ENCODE results near the gene KRTAP3-3. TPM values are rescaled to one million over a fixed set of nuclear protein-coding genes. Genes with fewer than 3 reads are reported as not detected.

Gene KRTAP3-3
- total and polyA plus RNA-seq, 8 donors, result not detected

- peaks cover 0 to 21% of the 10 kb centered on the region in 2 donors for H3K27me3 ChIP-seq
- no peak for TF ChIP-seq CTCF (IDR thresholded peaks at IDR 0.05)
- DNase-seq (no peak), ATAC-seq (no peak)
- H3K4me1 ChIP-seq, result no peaks in the 10 kb centered on the region
- no peak within 1 kb of the TSS for H3K27ac ChIP-seq
- H3K9me3 ChIP-seq, result no peaks in the 10 kb centered on the region
- intact Hi-C loops (cut with DNase I), result no loop called here
- no peak within 1 kb of the TSS for H3K4me3 ChIP-seq
- no peaks in the 10 kb centered on the region for H3K36me3 ChIP-seq
Observed at GRCh38 chr17:41029633-41030245, 35.8 kb upstream of the KRTAP3-3 start, which contains the start of gene KRTAP1-4. KRTAP1-4 (minus strand) TSS chr17:41030195; CDS start chr17:41030078, 117 bp downstream.

GRCh38 chr17:41026715-41027471 is 32.9 kb upstream of the KRTAP3-3 start, which contains the start of gene KRTAP1-5:
KRTAP1-5 (minus strand) TSS chr17:41027208; CDS start chr17:41027155, 53 bp downstream.
- DNase-seq (peak in 1 of 4 donors; percentile 64), ATAC-seq (no peak)
- intact Hi-C loops (cut with DNase I), result no loop called here
- H3K4me3 ChIP-seq, result no peak within 1 kb of the TSS
- no peaks in the 10 kb centered on the region for H3K9me3 ChIP-seq
- no peaks in the 10 kb centered on the region for H3K36me3 ChIP-seq
- no peak for TF ChIP-seq CTCF (IDR thresholded peaks at IDR 0.05)
- no peaks in the 10 kb centered on the region for H3K4me1 ChIP-seq
- no peak within 1 kb of the TSS for H3K27ac ChIP-seq
- H3K27me3 ChIP-seq, result peaks cover 0 to 21% of the 10 kb centered on the region in 2 donors

- no peaks in the 10 kb centered on the region for H3K36me3 ChIP-seq
- ATAC-seq, result no peak
- no peaks in the 10 kb centered on the region for H3K9me3 ChIP-seq
- intact Hi-C loops (cut with DNase I), result no loop called here
- DNase-seq, result no peak
- H3K27me3 ChIP-seq, result peaks cover 0 to 7% of the 10 kb centered on the region in 2 donors
- no peak overlapping the region for H3K4me3 ChIP-seq
- H3K4me1 ChIP-seq, result no peaks in the 10 kb centered on the region
- no peak for TF ChIP-seq CTCF (IDR thresholded peaks at IDR 0.05)
- H3K27ac ChIP-seq, result no peak overlapping the region
Observed at GRCh38 chr17:41024697-41025096, 30.7 kb upstream of the KRTAP3-3 start.

- Histone ChIP-seq H3K4me3 (no peak overlapping the region), H3K27ac (no peak overlapping the region), H3K36me3 (no peaks in the 10 kb centered on the region), H3K9me3 (no peaks in the 10 kb centered on the region), H3K27me3 (no peaks in the 10 kb centered on the region), H3K4me1 (no peaks in the 10 kb centered on the region)
- intact Hi-C loops (cut with DNase I), result no loop called here
- TF ChIP-seq CTCF (IDR thresholded peaks at IDR 0.05), result no peak
- DNase-seq (no peak), ATAC-seq (no peak)
Observed at GRCh38 chr17:41020336-41020735, 26.4 kb upstream of the KRTAP3-3 start.

GRCh38 chr17:41019415-41019814 is 25.5 kb upstream of the KRTAP3-3 start:
- ATAC-seq, result no peak

More at GRCh38 chr17:41019415-41019814, 25.5 kb upstream of the KRTAP3-3 start:
- Histone ChIP-seq H3K4me3 (no peak overlapping the region), H3K36me3 (no peaks in the 10 kb centered on the region), H3K27me3 (no peaks in the 10 kb centered on the region), H3K9me3 (no peaks in the 10 kb centered on the region), H3K27ac (no peak overlapping the region), H3K4me1 (no peaks in the 10 kb centered on the region)
- intact Hi-C loops (cut with DNase I), result no loop called here
- TF ChIP-seq CTCF (IDR thresholded peaks at IDR 0.05), result no peak
- DNase-seq, result no peak

Data from left lung (tissue), 10 donors.